IMR-90 (cell line): ENCODE results near the gene PATE1. TPM values are rescaled to one million over a fixed set of nuclear protein-coding genes. Genes with fewer than 3 reads are reported as not detected.

Experiments
- ATAC-seq: fragments of 200-7000 bp; cut with Tn5 transposase; 2 replicates; pipeline ENCODE4 v1.9.1; 2020; ENCODE audit warnings: low read depth, mild to moderate bottlenecking, moderate library complexity
- BruUV-seq: library from RNA; stranded (reverse); fragments of 400-500 nt; replicated peaks from 2 replicates; lab custom pipeline; 2021; lab: Mats Ljungman, UMichigan
- CTCF ChIA-PET: fragments of 300-600 bp; formaldehyde crosslinking; extraction: SDS; loops from one replicate; lab custom pipeline; 2021; ENCODE audit warnings: antibody characterized with exemption; lab: Yijun Ruan, JAX
- POLR2A ChIA-PET: fragments of 300-600 bp; sonication (Branson Sonifier 250); formaldehyde crosslinking; loops from one replicate; lab custom pipeline; 2022; ENCODE audit warnings: antibody characterized with exemption; ENCODE audit not compliant: unreplicated experiment; lab: Charles Lee
- DNase-seq: peaks from one replicate; pipeline ENCODE4 v3.0.0; 2013
- H2AFZ ChIP-seq: replicated peaks from 2 replicates; pipeline ENCODE3; 2013; ENCODE audit warnings: low read length, mild to moderate bottlenecking; ENCODE audit not compliant: poor library complexity
- H2AK5ac ChIP-seq: 2 replicates; pipeline ENCODE4 v1.6.1; 2013; ENCODE audit warnings: low read depth, low read length, inconsistent platforms
- H2AK9ac ChIP-seq: replicated peaks from 2 replicates; pipeline ENCODE3; 2013; ENCODE audit warnings: mild to moderate bottlenecking, low read depth, low read length, moderate library complexity; ENCODE audit not compliant: poor library complexity
- H2BK120ac ChIP-seq: 2 replicates; pipeline ENCODE4 v1.6.1; 2013; ENCODE audit warnings: low read depth, low read length, inconsistent platforms
- H2BK15ac ChIP-seq: 3 replicates; pipeline ENCODE4 v1.6.1; 2013; ENCODE audit warnings: low read depth, low read length, inconsistent platforms
- H2BK20ac ChIP-seq: 2 replicates; pipeline ENCODE4 v1.6.1; 2013; ENCODE audit warnings: low read depth, mild to moderate bottlenecking, inconsistent platforms, low read length, moderate library complexity
- H2BK5ac ChIP-seq: 2 replicates; pipeline ENCODE4 v1.6.1; 2013; ENCODE audit warnings: mild to moderate bottlenecking, low read depth, low read length, inconsistent platforms; ENCODE audit not compliant: poor library complexity, severe bottlenecking
- H3K14ac ChIP-seq: replicated peaks from 2 replicates; pipeline ENCODE4 v1.6.1; 2013; ENCODE audit warnings: low read depth, low read length, inconsistent platforms
- H3K18ac ChIP-seq: 2 replicates; pipeline ENCODE4 v1.6.1; 2013; ENCODE audit warnings: low read depth, low read length, control low read depth
- H3K23ac ChIP-seq: 2 replicates; pipeline ENCODE4 v1.6.1; 2013; ENCODE audit warnings: low read depth, low read length, inconsistent platforms
- H3K27ac ChIP-seq: 2 replicates; pipeline ENCODE4 v1.5.1; 2013; ENCODE audit warnings: mild to moderate bottlenecking, control low read depth, low read length; ENCODE audit not compliant: insufficient read depth
- H3K27me3 ChIP-seq: 2 replicates; pipeline ENCODE4 v1.6.1; 2013; ENCODE audit warnings: low read length; ENCODE audit not compliant: control insufficient read depth, insufficient read depth
- H3K36me3 ChIP-seq: 2 replicates; pipeline ENCODE4 v1.6.1; 2013; ENCODE audit warnings: low read length, mixed read lengths; ENCODE audit not compliant: control insufficient read depth, insufficient read depth
- H3K4ac ChIP-seq: 2 replicates; pipeline ENCODE4 v1.6.1; 2013; ENCODE audit warnings: low read depth, low read length, inconsistent platforms
- H3K4me1 ChIP-seq: 2 replicates; pipeline ENCODE4 v1.6.1; 2013; ENCODE audit warnings: low read length, mixed read lengths; ENCODE audit not compliant: control insufficient read depth, insufficient read depth
- H3K4me2 ChIP-seq: 2 replicates; pipeline ENCODE4 v1.6.1; 2013; ENCODE audit warnings: low read depth, mild to moderate bottlenecking, control low read depth, low read length, moderate library complexity
- H3K4me3 ChIP-seq: 2 replicates; pipeline ENCODE4 v1.5.1; 2013; ENCODE audit warnings: low read depth, mild to moderate bottlenecking, control low read depth, low read length, moderate library complexity; ENCODE audit not compliant: insufficient read depth
- H3K56ac ChIP-seq: 2 replicates; pipeline ENCODE4 v1.6.1; 2013; ENCODE audit warnings: low read length, inconsistent platforms; ENCODE audit not compliant: insufficient read depth; ENCODE audit errors: extremely low read depth
- H3K79me1 ChIP-seq, 2 experiments: 2 replicates each; pipeline ENCODE4 v1.6.1; 2013; ENCODE audit warnings: low read length in 2 of 2, inconsistent platforms in 1 of 2, low read depth in 1 of 2
- H3K9ac ChIP-seq: 2 replicates; pipeline ENCODE4 v1.6.1; 2013; ENCODE audit warnings: low read depth, low read length, control low read depth
- H3K9me1 ChIP-seq: 2 replicates; pipeline ENCODE4 v1.6.1; 2013; ENCODE audit warnings: low read length, inconsistent platforms; ENCODE audit not compliant: insufficient read depth
- H3K9me3 ChIP-seq: 2 replicates; pipeline ENCODE4 v1.6.1; 2013; ENCODE audit warnings: low read length; ENCODE audit not compliant: control insufficient read depth, insufficient read depth
- H4K20me1 ChIP-seq: 2 replicates; pipeline ENCODE4 v1.6.1; 2013; ENCODE audit warnings: low read length, inconsistent platforms; ENCODE audit not compliant: insufficient read depth
- H4K5ac ChIP-seq: 2 replicates; pipeline ENCODE4 v1.6.1; 2013; ENCODE audit warnings: mild to moderate bottlenecking, low read depth, low read length, control low read depth
- H4K8ac ChIP-seq, 2 experiments: 2 replicates each; pipeline ENCODE4 v1.6.1; 2013; ENCODE audit warnings: low read depth in 2 of 2, low read length in 2 of 2, control low read depth in 1 of 2, inconsistent platforms in 1 of 2
- H4K91ac ChIP-seq: 2 replicates; pipeline ENCODE4 v1.6.1; 2013; ENCODE audit warnings: low read depth, low read length, inconsistent platforms; ENCODE audit not compliant: insufficient read depth
- BHLHE40 ChIP-seq: fragments of 150-350 bp; IDR thresholded peaks from 2 replicates; pipeline ENCODE4 v1.6.1; 2016; ENCODE audit warnings: mild to moderate bottlenecking, low read depth, low read length
- CEBPB ChIP-seq: IDR thresholded peaks from 2 replicates; pipeline ENCODE4 v1.6.1; 2012; ENCODE audit warnings: low read depth, low read length, improper control_type of control experiment
- MAFK ChIP-seq: IDR thresholded peaks from 2 replicates; pipeline ENCODE4 v1.6.1; 2012; ENCODE audit warnings: low read depth, low read length, improper control_type of control experiment
- MXI1 ChIP-seq: IDR thresholded peaks from 2 replicates; pipeline ENCODE4 v1.6.1; 2012; ENCODE audit warnings: low read depth, mild to moderate bottlenecking, low read length, moderate library complexity, borderline replicate concordance
- NFE2L2 ChIP-seq: fragments of 150-350 bp; IDR thresholded peaks from 2 replicates; pipeline ENCODE4 v1.6.1; 2016; ENCODE audit warnings: low read depth, mild to moderate bottlenecking, low read length
- POLR2A ChIP-seq: IDR thresholded peaks from 2 replicates; pipeline ENCODE4 v1.6.1; 2012; ENCODE audit warnings: mild to moderate bottlenecking, low read depth, low read length
- RCOR1 ChIP-seq: IDR thresholded peaks from 2 replicates; pipeline ENCODE4 v1.6.1; 2012; ENCODE audit warnings: mild to moderate bottlenecking, low read length, improper control_type of control experiment; ENCODE audit not compliant: insufficient replicate concordance
- RFX5 ChIP-seq: IDR thresholded peaks from 2 replicates; pipeline ENCODE4 v1.8.0; 2012; ENCODE audit warnings: low read depth, mild to moderate bottlenecking, low read length, moderate library complexity
- WGBS, 2 experiments: methylation state at CpG; one replicate each; pipeline versions ENCODE4 v1.1.5 to v1.1.7; 2013; ENCODE audit warnings: missing lambda C conversion rate in 2 of 2; ENCODE audit not compliant: insufficient read length in 1 of 2; ENCODE audit errors: extremely low coverage in 2 of 2; 5-methylcytosine and 5-hydroxymethylcytosine counted together
- dilution Hi-C: fragments of 300-500 bp; cut with HindIII; formaldehyde crosslinking; loops from one replicate; pipeline ENCODE4 v1.14.3; 2018; ENCODE audit warnings: low sequenced_read_pairs; ENCODE audit not compliant: unreplicated experiment
- in situ Hi-C: fragments of 300-500 bp; cut with MboI; formaldehyde crosslinking; loops from 3 replicates; pipeline ENCODE4 v1.14.3; 2019; ENCODE audit warnings: low sequenced_read_pairs, inconsistent platforms, mixed read lengths
- intact Hi-C: fragments of 100-400 bp; cut with micrococcal nuclease; formaldehyde crosslinking; loops from 2 replicates; pipeline ENCODE4 v1.10.0; 2022
- polyA plus RNA-seq, 3 experiments: library from polyadenylated mRNA; depleted of rRNA; stranded (reverse); fragments of >200 nt; gene quantifications; 2 replicates each; pipeline ENCODE4 v1.2.3, GENCODE V29; 2012; ENCODE audit warnings: low replicate concordance in 1 of 3
- total RNA-seq: library from RNA; depleted of rRNA; stranded (reverse); fragments of >200 nt; gene quantifications from 2 replicates; pipeline ENCODE4 v1.2.3, GENCODE V29; 2012
- TF ChIP-seq, protein P1 (sequence below): conservative IDR thresholded peaks from 2 replicates; pipeline ENCODE4 v1.5.1; 2012; ENCODE audit warnings: mild to moderate bottlenecking, low read depth, low read length, improper control_type of control experiment

PATE1 gene
- total and polyA plus RNA-seq, 2 of the 4 experiments (the other 2 are of a cell fraction) = not detected

DNA sequence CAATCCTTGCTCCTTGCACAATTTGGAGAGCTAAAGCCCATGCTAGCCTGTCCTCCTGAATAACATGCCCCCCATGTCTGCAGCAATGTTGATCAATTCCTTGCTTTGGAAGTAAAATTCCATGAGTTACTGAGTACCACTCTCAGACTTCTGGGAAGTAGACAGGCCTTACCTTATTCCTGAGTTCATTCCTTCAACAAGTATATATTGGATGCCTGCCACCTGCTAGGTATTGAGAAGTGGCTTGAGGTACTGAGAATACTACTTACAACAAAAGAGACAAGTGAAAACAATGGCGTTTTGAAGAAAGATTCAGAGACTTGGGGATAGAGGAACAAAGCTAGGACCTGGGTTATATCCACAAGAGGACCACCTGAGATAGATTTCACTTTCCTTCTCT, 20.2 kb downstream of the PATE1 start:
- Histone ChIP-seq H3K14ac (no peak overlapping the region), H2BK20ac (no peak overlapping the region), H2AK9ac (no peak overlapping the region), H2BK120ac (no peak overlapping the region), H3K56ac (no peak overlapping the region), H3K79me1 (no peaks in the 10 kb centered on the region), H2AK5ac (no peak overlapping the region), H4K91ac (no peak overlapping the region), H3K4me2 (no peak overlapping the region), H3K9me3 (no peaks in the 10 kb centered on the region), H3K18ac (no peak overlapping the region), H3K23ac (no peak overlapping the region), H3K4ac (no peak overlapping the region), H3K9ac (no peak overlapping the region), H2BK5ac (no peak overlapping the region), H4K20me1 (no peaks in the 10 kb centered on the region), H3K9me1 (no peaks in the 10 kb centered on the region), H3K27ac (no peak overlapping the region), H3K4me3 (no peak overlapping the region), H2AFZ (no peak overlapping the region), H3K36me3 (no peaks in the 10 kb centered on the region), H3K27me3 (peaks cover 2% of the 10 kb centered on the region; the same call in 1 of the 2 replicates), H3K4me1 (no peaks in the 10 kb centered on the region), H2BK15ac (no peak overlapping the region), H4K8ac (no peak overlapping the region), H4K5ac (no peak overlapping the region)
- ATAC-seq (no peak), DNase-seq (no peak)
- dilution Hi-C loops = no loop called here
- in situ Hi-C loops = no loop called here
- BruUV-seq = no TSS peak
- ChIA-PET CTCF (no interaction called here), POLR2A (no interaction called here)
- no peak for TF ChIP-seq MAFK
- no peak for TF ChIP-seq NFE2L2
- TF ChIP-seq, protein P1, sequence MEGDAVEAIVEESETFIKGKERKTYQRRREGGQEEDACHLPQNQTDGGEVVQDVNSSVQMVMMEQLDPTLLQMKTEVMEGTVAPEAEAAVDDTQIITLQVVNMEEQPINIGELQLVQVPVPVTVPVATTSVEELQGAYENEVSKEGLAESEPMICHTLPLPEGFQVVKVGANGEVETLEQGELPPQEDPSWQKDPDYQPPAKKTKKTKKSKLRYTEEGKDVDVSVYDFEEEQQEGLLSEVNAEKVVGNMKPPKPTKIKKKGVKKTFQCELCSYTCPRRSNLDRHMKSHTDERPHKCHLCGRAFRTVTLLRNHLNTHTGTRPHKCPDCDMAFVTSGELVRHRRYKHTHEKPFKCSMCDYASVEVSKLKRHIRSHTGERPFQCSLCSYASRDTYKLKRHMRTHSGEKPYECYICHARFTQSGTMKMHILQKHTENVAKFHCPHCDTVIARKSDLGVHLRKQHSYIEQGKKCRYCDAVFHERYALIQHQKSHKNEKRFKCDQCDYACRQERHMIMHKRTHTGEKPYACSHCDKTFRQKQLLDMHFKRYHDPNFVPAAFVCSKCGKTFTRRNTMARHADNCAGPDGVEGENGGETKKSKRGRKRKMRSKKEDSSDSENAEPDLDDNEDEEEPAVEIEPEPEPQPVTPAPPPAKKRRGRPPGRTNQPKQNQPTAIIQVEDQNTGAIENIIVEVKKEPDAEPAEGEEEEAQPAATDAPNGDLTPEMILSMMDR = no peak
- TF ChIP-seq POLR2A = no peak
- TF ChIP-seq BHLHE40 = no peak
- TF ChIP-seq MXI1 = no peak
- TF ChIP-seq RCOR1 = no peak
- no peak for TF ChIP-seq CEBPB
- TF ChIP-seq RFX5 = no peak
- intact Hi-C loops = no loop called here
- no CpG with 5 or more reads among the region's 1 CpG for WGBS, 2 experiments
